ENCODE data around the gene VPS13D. TPM values are rescaled to one million over a fixed set of nuclear protein-coding genes. Genes with fewer than 3 reads are reported as not detected.

VPS13D gene
- total and polyA plus RNA-seq, 10 of the 15 experiments (the other 5 are each of a cell fraction or from before 2014, with no cell fraction given) = 1.4 to 16.9 (median 8.5) TPM

- TF ChIP-seq, protein P1, sequence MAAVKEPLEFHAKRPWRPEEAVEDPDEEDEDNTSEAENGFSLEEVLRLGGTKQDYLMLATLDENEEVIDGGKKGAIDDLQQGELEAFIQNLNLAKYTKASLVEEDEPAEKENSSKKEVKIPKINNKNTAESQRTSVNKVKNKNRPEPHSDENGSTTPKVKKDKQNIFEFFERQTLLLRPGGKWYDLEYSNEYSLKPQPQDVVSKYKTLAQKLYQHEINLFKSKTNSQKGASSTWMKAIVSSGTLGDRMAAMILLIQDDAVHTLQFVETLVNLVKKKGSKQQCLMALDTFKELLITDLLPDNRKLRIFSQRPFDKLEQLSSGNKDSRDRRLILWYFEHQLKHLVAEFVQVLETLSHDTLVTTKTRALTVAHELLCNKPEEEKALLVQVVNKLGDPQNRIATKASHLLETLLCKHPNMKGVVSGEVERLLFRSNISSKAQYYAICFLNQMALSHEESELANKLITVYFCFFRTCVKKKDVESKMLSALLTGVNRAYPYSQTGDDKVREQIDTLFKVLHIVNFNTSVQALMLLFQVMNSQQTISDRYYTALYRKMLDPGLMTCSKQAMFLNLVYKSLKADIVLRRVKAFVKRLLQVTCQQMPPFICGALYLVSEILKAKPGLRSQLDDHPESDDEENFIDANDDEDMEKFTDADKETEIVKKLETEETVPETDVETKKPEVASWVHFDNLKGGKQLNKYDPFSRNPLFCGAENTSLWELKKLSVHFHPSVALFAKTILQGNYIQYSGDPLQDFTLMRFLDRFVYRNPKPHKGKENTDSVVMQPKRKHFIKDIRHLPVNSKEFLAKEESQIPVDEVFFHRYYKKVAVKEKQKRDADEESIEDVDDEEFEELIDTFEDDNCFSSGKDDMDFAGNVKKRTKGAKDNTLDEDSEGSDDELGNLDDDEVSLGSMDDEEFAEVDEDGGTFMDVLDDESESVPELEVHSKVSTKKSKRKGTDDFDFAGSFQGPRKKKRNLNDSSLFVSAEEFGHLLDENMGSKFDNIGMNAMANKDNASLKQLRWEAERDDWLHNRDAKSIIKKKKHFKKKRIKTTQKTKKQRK (IDR thresholded peaks at IDR 0.05; ENCODE audit: low read depth, low read length) = no peak
- TF ChIP-seq ZNF24 (IDR thresholded peaks at IDR 0.05) = no peak
- TF ChIP-seq EZH2 (IDR thresholded peaks at IDR 0.05; ENCODE audit: borderline replicate concordance, control insufficient read depth, low read depth, low read length) = no peak
- no peak for TF ChIP-seq IKZF1 (conservative IDR thresholded peaks at IDR 0.05)
Measured at GRCh38 chr1:12189328-12189682, 40.5 kb upstream of the VPS13D start (continued).

DNA sequence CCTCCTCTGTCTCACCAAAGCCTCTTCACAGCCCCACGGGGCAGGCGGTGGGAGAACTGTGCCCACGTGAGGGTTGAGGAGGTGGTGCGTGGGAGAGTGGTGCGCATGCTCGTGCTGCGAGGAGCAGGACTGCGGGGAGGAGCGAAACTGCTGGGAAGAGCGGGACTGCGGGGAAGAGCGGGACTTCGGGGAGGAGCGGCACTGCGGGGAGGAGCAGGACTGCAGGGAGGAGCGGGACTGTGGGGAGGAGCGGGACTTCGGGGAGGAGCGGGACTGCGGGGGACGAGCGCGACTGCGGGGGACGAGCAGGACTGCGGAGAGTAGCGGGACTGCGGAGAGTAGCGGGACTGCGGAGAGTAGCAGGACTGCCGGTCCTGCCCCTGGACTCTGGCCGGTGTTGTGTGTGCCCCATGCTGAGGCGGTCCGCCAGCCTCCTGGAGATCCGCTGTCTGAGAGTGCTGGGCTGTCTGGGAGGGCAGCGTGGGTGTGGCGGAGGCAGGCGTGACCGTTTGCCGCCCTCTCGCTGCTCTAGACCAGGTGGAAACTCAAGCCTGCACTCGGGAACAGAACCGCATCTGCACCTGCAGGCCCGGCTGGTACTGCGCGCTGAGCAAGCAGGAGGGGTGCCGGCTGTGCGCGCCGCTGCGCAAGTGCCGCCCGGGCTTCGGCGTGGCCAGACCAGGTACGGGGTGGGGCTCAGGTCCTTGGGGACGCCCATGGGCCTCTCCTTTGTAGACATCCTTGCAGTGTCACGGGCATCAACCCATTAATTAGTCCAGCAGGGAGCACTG, 38.4 kb upstream of the VPS13D start:
- Histone ChIP-seq H3K36me3 (ENCODE audit: control insufficient read depth in 2 of 2, insufficient read depth in 2 of 2, low read length in 1 of 2) (peaks cover 18 to 29% of the 10 kb centered on the region in 2 experiments; a peak in 3 of 4 replicates), H3K9me3 (replicated peaks; ENCODE audit: control insufficient read depth, insufficient read depth, low read length) (no peaks in the 10 kb centered on the region), H3K4me3 (no peak overlapping the region), H3K27me3 (replicated peaks in 1 of 2; ENCODE audit: control insufficient read depth in 2 of 2, insufficient read depth in 2 of 2, low read length in 1 of 2) (no peaks in the 10 kb centered on the region), H3K4me2 (ENCODE audit: control insufficient read depth, insufficient read depth) (no peak overlapping the region), H4K20me1 (ENCODE audit: control insufficient read depth, insufficient read depth) (peaks cover under 1% of the 10 kb centered on the region; the same call in 1 of the 2 replicates), H3K9ac (ENCODE audit: control insufficient read depth, insufficient read depth, low read length) (no peak overlapping the region), H3K4me1 (ENCODE audit: control insufficient read depth, insufficient read depth, low read length) (peaks cover 3% of the 10 kb centered on the region; the same call in 1 of the 2 replicates), H3K79me2 (ENCODE audit: control insufficient read depth, insufficient read depth, low read length) (peaks cover 14% of the 10 kb centered on the region), H3K27ac (ENCODE audit: control insufficient read depth, insufficient read depth) (no peak overlapping the region), H2AFZ (ENCODE audit: control insufficient read depth, low read depth, low read length) (no peak overlapping the region)
- in situ Hi-C loops (cut with MboI) = no loop called here
- no peak for FAIRE-seq
- no peak for DNase-seq (ENCODE audit: low read depth, low spot score)
- TF ChIP-seq USF1 (IDR thresholded peaks at IDR 0.05; ENCODE audit: borderline replicate concordance, extremely low read length, insufficient read depth, low read depth, low read length) (peak; percentile 6), FOXM1 (IDR thresholded peaks at IDR 0.05; ENCODE audit: low read depth, low read length) (no peak)
- ATAC-seq = no peak
- ChIA-PET RAD21 (ENCODE audit: unreplicated experiment) (no interaction called here), CTCF (no interaction called here), POLR2A (no interaction called here), SMC1A (ENCODE audit: uncharacterized antibody, unreplicated experiment) (interaction anchor here (0.7 to 1.3 kb wide), 2 partner anchors 10 to 20 kb away, joined by 3 to 4 read pairs; no protein-coding TSS in a partner anchor)
- no TSS peak for BruUV-seq (replicated peaks)
- 93% methylated on average over 43 of the region's 58 CpGs for WGBS (ENCODE audit: insufficient coverage, insufficient replicate concordance, low lambda C conversion rate, missing lambda C conversion rate)
- intact Hi-C loops (cut with micrococcal nuclease; ENCODE audit: unreplicated experiment) = no loop called here
